SK-N-MC (cell line): Measurements from ENCODE around the gene NRCAM.

Experiments
- DNase-seq: peaks from one replicate; pipeline ENCODE4 v3.0.0-alpha.2; 2011; ENCODE audit warnings: low read depth, low spot score
- H3K27ac ChIP-seq: fragments of 200-600 bp; sonication (generic); 2 replicates; pipeline ENCODE4 v1.5.1; 2016; ENCODE audit warnings: mixed run types
- H3K36me3 ChIP-seq: fragments of 200-600 bp; sonication (generic); 2 replicates; pipeline ENCODE4 v1.6.1; 2017; ENCODE audit warnings: antibody characterized with exemption, low read length, mixed read lengths; ENCODE audit not compliant: insufficient read depth
- H3K4me3 ChIP-seq: fragments of 200-600 bp; sonication (generic); 2 replicates; pipeline ENCODE4 v1.5.1; 2016
- H3K9ac ChIP-seq: fragments of 200-600 bp; sonication (generic); 2 replicates; pipeline ENCODE4 v1.8.0; 2017; ENCODE audit warnings: mixed run types, mixed read lengths; ENCODE audit not compliant: insufficient read length
- H3K9me3 ChIP-seq: fragments of 200-600 bp; sonication (generic); 2 replicates; pipeline ENCODE4 v1.6.1; 2017; ENCODE audit warnings: low read depth, mild to moderate bottlenecking, antibody characterized with exemption, low read length, moderate library complexity, mixed read lengths
- EZH2 ChIP-seq: fragments of 200-600 bp; sonication (generic); IDR thresholded peaks from one replicate; pipeline ENCODE4 v1.6.1; 2017; ENCODE audit warnings: antibody characterized with exemption
- FOXP2 ChIP-seq: optimal IDR thresholded peaks from 2 replicates; pipeline ENCODE3; 2011; ENCODE audit warnings: mild to moderate bottlenecking, moderate library complexity; ENCODE audit not compliant: insufficient read depth; ENCODE audit errors: extremely low read length, control extremely low read depth
- POLR2AphosphoS5 ChIP-seq: IDR thresholded peaks from 2 replicates; pipeline ENCODE4 v1.6.1; 2012; ENCODE audit warnings: mild to moderate bottlenecking, low read depth, low read length, borderline replicate concordance

The NRCAM gene

DNA sequence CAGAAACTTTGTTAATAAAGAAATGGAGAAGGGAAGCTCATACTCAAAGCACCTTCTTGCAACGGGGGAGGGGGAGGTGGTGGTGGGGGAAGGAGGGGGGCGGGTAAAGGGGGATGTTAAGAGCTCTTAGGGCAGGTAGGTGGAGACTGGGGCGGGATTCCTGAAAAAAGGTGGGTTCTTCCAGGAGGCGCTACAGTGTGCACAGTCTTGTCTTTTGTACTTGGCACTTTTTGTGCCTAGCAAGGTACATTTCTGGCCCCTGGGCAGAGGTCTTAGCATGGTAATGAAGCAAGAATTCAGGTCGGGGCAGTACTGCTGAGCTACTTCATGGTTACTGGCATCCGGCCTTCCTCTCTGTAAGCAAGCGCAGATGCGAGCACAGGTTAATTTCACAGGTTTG lies 310.8 kb downstream of the NRCAM start:
- no peaks in the 10 kb centered on the region for H3K36me3 ChIP-seq
- no peak overlapping the region for H3K27ac ChIP-seq
- H3K9ac ChIP-seq: no peak overlapping the region
- no peak overlapping the region for H3K4me3 ChIP-seq
- no peaks in the 10 kb centered on the region for H3K9me3 ChIP-seq
- TF ChIP-seq FOXP2 (no peak), EZH2 (no peak), POLR2AphosphoS5 (no peak)
- no peak for DNase-seq

DNA sequence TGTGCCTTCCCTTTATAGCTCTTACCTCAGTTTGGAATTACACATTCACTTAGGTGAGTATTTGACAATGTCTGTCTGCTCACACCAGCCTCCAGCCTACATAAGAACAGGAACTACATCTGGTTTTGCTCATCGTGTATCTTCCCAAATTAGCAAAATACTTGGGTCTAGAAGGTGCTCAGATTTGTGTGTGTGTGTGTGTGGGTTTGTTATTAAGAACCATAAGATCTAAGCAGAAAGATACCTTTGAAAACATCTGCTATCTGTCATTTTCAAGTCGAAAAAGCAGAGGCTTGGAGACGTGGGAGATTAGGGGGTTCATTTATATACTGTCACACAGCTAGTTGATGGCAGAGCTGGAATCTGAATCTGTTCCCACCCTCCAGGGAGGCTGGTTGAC lies 311.3 kb downstream of the NRCAM start:
- no peak overlapping the region for H3K9ac ChIP-seq
- H3K9me3 ChIP-seq: no peaks in the 10 kb centered on the region
- TF ChIP-seq FOXP2 (no peak), POLR2AphosphoS5 (no peak), EZH2 (no peak)
- no peaks in the 10 kb centered on the region for H3K36me3 ChIP-seq
- H3K4me3 ChIP-seq: no peak overlapping the region
- no peak for DNase-seq
- no peak overlapping the region for H3K27ac ChIP-seq

DNA sequence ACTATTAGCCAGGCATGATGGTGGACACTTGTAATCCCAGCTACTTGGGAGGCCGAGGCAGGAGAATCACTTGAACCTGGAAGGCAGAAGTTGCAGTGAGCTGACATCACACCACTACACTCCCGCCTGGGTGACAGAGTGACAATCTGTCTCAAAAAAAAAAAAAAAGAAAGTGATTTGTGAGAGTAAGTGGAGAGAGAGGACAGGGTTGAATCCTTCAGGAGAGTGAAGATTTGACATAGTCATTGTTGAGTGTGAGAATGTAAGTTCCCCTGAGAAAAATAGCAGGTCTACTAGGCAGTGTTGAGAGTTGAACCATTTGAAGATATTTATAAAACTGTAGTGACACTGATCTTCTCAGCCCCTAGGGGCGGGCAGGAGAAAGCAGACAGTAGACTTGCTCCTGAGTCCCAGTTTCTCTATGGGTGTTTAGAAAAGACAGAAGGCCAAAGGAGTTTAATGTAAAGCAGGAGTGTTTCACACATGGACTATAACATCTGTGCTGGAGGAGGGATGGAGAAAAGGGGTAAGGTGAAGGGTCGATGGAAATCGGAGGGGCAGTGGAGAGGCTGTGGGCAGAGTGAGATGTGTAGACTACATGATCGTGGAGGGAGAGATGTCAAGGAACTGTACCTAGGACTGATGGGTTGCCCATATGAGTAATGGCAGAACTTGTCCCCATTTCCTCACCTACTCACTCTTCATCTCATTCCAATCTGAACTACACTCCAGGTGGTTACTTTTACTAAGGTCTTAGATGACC lies 312.4 kb downstream of the NRCAM start:
- H3K9me3 ChIP-seq: no peaks in the 10 kb centered on the region
- no peak for TF ChIP-seq FOXP2
- H3K36me3 ChIP-seq: no peaks in the 10 kb centered on the region
- no peak overlapping the region for H3K9ac ChIP-seq
- no peak for DNase-seq
- H3K4me3 ChIP-seq: no peak overlapping the region
- H3K27ac ChIP-seq: no peak overlapping the region

DNA sequence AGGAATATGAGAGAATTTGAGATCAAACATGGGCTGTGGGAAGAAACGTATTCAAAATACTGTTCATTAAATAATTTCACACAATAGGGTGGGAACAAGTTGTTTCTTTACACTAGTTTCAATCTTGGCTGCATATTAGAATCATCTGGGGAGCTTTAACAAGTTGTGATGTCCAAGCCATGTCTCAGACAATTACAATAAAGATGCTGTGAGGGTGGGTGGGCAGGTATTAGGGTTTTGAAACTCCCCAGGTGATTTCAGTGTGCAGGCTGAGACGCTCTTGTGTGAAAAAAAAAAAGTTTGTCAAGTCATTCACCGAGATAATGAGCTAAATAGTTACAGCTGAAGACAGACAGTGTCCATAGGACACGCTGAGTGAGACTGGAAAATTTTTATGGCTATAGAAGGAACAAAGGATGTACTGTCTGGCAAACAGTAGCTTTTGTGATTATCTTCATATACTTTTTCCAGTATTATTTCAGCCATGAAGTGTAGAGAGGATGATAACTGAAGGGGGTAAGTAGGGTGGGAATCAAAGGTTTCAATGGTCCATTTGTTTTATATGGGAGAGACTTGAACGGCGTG lies 313.5 kb downstream of the NRCAM start:
- H3K36me3 ChIP-seq: no peaks in the 10 kb centered on the region
- H3K9ac ChIP-seq: no peak overlapping the region
- no peak overlapping the region for H3K4me3 ChIP-seq
- DNase-seq: no peak
- no peaks in the 10 kb centered on the region for H3K9me3 ChIP-seq
- no peak overlapping the region for H3K27ac ChIP-seq
- TF ChIP-seq EZH2 (no peak), POLR2AphosphoS5 (no peak), FOXP2 (no peak)

DNA sequence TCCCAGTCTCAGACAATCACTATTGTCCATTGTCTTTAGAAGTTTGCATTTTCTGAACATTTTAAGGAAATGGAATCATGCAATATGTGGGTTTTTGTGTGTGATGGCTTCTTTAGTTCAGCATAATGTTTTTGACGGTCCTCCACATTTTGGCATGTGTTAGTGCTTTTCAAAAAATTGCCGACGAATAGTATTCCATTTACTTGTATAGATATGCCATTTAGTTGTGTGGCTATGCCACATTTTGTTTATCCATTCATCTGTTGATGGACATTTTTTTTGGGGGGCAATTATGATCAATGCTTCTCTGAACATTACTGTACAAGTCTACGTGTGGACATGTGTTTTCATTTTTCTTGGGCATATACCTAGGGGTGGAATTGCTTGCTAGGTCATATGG lies 314.1 kb downstream of the NRCAM start:
- Histone ChIP-seq H3K27ac (no peak overlapping the region), H3K9me3 (no peaks in the 10 kb centered on the region)
- TF ChIP-seq POLR2AphosphoS5 (no peak), FOXP2 (no peak)

DNA sequence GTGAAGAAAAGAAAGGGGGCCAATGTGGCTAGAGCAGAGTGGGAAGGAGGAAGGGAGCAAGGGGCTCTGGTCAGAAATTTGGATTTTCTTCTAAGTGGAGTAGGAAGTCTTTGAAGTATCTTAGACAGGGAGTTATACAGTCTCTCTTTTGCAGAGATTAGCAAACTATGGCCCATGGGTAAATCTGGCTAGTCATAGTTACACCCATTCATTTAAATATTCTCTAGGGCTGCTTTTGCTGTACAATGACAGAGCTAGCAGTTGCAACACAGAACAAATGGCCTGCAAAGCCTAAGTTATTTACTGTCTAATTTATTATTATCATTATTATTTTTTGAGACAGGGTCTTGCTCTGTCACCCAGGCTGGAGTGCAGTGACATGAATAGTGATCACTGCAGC lies 315.6 kb downstream of the NRCAM start:
- H3K27ac ChIP-seq: no peak overlapping the region
- no peaks in the 10 kb centered on the region for H3K9me3 ChIP-seq
- no peak for DNase-seq
- no peak for TF ChIP-seq POLR2AphosphoS5
- TF ChIP-seq EZH2: no peak
- no peak for TF ChIP-seq FOXP2
- no peaks in the 10 kb centered on the region for H3K36me3 ChIP-seq
- H3K4me3 ChIP-seq: no peak overlapping the region
- H3K9ac ChIP-seq: no peak overlapping the region

More for the DNA sequence above, 314.1 kb downstream of the NRCAM start:
- Histone ChIP-seq H3K9ac (no peak overlapping the region), H3K4me3 (no peak overlapping the region), H3K36me3 (no peaks in the 10 kb centered on the region)
- DNase-seq: no peak

DNA sequence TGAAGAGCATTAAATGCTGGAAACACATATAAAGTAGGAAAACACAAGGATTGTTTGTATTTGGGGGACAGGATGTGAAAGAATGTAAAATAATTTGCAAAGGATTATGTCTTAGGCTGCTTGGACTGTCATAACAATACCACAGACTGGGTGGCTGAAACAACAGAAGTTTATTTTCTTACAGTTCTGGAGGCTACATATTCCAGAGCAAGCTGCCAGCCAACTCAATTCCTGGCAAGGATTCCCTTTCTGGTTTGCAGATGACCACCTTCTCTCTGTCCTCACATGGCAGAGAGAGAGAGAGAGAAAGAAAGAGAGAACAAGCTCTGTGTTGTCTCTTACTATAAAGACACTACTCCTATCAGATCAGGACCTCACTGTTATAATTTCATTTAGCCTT lies 317.3 kb downstream of the NRCAM start:
- TF ChIP-seq FOXP2 (no peak), POLR2AphosphoS5 (no peak), EZH2 (no peak)
- H3K36me3 ChIP-seq: no peaks in the 10 kb centered on the region
- H3K4me3 ChIP-seq: no peak overlapping the region
- H3K9me3 ChIP-seq: no peaks in the 10 kb centered on the region
- H3K9ac ChIP-seq: no peak overlapping the region
- H3K27ac ChIP-seq: no peak overlapping the region
- no peak for DNase-seq

DNA sequence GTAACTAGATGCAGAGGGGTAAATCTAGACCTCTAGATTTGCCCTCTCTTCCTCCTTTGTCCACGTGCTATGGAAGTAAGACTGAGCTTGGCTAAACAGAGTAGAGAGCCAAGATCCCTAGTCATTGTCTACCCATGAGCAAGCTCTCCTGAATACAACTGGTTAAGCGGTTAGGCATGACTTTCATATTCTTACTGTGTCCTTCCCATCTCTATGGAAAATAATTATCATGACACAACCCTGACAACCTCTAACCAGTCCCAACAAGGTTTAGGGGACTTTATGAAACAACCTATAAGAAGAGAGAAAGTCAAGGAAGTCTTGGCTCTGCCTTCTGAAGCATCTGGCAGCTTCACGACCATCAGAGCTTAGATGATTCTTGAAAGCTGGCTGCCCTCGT lies 318.2 kb downstream of the NRCAM start:
- TF ChIP-seq EZH2 (no peak), FOXP2 (no peak), POLR2AphosphoS5 (no peak)
- no peaks in the 10 kb centered on the region for H3K9me3 ChIP-seq
- H3K4me3 ChIP-seq: no peak overlapping the region
- H3K9ac ChIP-seq: no peak overlapping the region
- no peak overlapping the region for H3K27ac ChIP-seq
- DNase-seq: no peak
- no peaks in the 10 kb centered on the region for H3K36me3 ChIP-seq

DNA sequence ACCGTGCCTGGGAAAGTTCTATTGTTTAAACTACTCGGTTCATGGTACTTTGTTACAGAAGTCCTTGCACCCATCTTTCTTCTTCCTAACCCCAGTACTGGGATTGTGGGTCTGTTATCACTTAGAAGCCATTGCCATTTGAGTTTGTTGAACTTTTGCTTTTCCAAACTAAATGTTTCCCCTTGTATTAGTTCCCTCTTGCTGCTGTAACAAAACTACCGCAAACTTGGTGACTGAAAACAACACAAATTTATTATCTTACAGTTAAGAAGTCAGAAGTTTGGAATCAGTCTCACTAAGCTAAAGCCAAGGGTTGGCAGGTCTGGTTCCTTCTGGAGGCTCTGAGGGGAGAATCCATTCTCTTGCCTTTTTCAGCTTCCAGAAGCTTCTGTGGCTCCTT lies 319.2 kb downstream of the NRCAM start:
- TF ChIP-seq EZH2 (no peak), FOXP2 (no peak), POLR2AphosphoS5 (no peak)
- Histone ChIP-seq H3K9me3 (no peaks in the 10 kb centered on the region), H3K4me3 (no peak overlapping the region), H3K36me3 (no peaks in the 10 kb centered on the region), H3K9ac (no peak overlapping the region), H3K27ac (no peak overlapping the region)
- no peak for DNase-seq
